ENCODE results near the gene BAHCC1. TPM values are rescaled to one million over a fixed set of nuclear protein-coding genes. Genes with fewer than 3 reads are reported as not detected.

BAHCC1 gene
- total and polyA plus RNA-seq, 9 of the 15 experiments (the other 6 are each of a cell fraction or from before 2014, with no cell fraction given) = 0.14 to 26.9 (median 5.0) TPM

GRCh38 chr17:81464586-81464985 lies 69.3 kb downstream of the BAHCC1 start (continued):
- TF ChIP-seq, protein P1, sequence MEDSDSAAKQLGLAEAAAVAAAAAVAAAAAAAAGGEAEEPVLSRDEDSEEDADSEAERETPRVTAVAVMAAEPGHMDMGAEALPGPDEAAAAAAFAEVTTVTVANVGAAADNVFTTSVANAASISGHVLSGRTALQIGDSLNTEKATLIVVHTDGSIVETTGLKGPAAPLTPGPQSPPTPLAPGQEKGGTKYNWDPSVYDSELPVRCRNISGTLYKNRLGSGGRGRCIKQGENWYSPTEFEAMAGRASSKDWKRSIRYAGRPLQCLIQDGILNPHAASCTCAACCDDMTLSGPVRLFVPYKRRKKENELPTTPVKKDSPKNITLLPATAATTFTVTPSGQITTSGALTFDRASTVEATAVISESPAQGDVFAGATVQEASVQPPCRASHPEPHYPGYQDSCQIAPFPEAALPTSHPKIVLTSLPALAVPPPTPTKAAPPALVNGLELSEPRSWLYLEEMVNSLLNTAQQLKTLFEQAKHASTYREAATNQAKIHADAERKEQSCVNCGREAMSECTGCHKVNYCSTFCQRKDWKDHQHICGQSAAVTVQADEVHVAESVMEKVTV (CRISPR knock-in tag; IDR thresholded peaks at IDR 0.05) = no peak
- TF ChIP-seq ZBTB7A (IDR thresholded peaks at IDR 0.05; ENCODE audit: borderline replicate concordance, control insufficient read depth, low read depth, low read length) (peak; percentile 32; the same call in 1 of the 2 replicates), E4F1 (CRISPR knock-in tag; IDR thresholded peaks at IDR 0.05; ENCODE audit: borderline replicate concordance) (no peak), TAF7 (tag; IDR thresholded peaks at IDR 0.05) (no peak), NR2C1 (IDR thresholded peaks at IDR 0.05) (no peak), NR2C1 (tag; IDR thresholded peaks at IDR 0.05) (no peak), ZNF174 (CRISPR knock-in tag; IDR thresholded peaks at IDR 0.05) (no peak), ETV6 (IDR thresholded peaks at IDR 0.05; ENCODE audit: borderline replicate concordance in 1 of 2, low read depth in 2 of 2, low read length in 1 of 2) (no peak), ETV6 (CRISPR knock-in tag; IDR thresholded peaks at IDR 0.05; ENCODE audit: borderline replicate concordance) (no peak)
